GM12874 (cell line): ENCODE measurements around the gene ATP10A.

Experiments used
- CTCF ChIP-seq: IDR thresholded peaks from 2 replicates; pipeline ENCODE4 v1.5.1; 2011; ENCODE audit warnings: low read depth, mild to moderate bottlenecking, control low read depth, low read length, moderate library complexity; ENCODE audit not compliant: insufficient read depth

Gene ATP10A

GRCh38 chr15:25829073-25829472 is 34.1 kb downstream of the ATP10A start:
- no peak for TF ChIP-seq CTCF

DNA sequence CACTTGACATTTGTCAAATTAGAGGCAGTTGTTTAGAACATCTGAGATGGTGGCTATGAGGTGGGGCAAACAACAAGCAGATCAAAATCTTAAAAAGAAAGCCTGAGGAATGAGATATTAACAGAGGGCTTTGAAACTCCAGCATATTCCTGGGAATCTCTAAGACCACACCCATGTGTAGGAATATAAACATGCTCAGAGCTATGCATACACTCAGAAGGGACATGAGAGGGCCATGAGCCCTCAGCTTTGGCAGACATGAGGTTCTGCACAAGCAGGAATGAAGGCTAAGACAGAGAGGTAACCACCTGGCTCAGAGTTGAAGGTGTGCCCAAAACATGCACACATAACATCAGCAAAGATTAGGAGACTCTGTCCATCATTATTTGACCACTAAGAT is 37.9 kb downstream of the ATP10A start:
- no peak for TF ChIP-seq CTCF

DNA sequence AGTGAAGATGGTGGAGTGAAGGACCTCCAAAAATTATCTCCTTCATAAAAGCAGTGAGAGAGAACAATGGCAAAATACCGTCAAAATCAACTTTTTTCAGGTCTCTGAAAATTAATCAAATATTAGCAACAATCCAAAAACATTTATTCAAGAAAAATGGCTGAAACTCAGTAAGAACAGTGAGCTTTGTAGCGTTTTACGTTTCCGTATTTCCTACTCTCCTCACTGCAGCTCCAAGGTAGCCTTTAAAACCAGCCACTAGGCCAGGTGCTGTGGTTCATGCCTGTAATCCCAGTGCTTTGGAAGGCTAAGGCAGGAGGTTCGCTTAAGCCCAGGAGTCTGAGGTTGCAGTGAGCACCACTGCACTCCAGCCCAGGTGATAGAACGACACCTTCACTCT is 38.5 kb downstream of the ATP10A start:
- TF ChIP-seq CTCF = no peak

- TF ChIP-seq CTCF = no peak
Measured at GRCh38 chr15:25812845-25813244, 50.3 kb downstream of the ATP10A start.

DNA sequence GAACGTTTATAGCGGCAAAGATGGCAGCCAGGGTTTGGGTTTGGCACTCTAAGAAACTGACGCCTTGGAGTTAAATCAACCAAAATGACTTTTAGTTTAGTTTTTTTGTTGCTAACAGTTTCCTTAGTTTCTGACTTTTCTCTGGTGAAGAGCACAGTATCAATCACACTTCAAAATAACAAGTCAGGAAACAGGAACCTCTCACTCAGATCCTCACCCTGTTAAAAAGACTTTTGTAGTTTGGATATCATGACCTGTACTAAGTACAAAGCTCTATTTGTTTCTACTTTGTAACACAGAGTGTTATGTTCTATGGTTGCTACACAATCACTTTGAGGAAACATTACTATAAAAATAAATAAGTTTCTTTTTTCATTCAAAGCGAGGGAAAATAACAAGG is 51.1 kb downstream of the ATP10A start:
- no peak for TF ChIP-seq CTCF

- TF ChIP-seq CTCF = no peak
Measured at GRCh38 chr15:25811481-25811906, 51.6 kb downstream of the ATP10A start.

DNA sequence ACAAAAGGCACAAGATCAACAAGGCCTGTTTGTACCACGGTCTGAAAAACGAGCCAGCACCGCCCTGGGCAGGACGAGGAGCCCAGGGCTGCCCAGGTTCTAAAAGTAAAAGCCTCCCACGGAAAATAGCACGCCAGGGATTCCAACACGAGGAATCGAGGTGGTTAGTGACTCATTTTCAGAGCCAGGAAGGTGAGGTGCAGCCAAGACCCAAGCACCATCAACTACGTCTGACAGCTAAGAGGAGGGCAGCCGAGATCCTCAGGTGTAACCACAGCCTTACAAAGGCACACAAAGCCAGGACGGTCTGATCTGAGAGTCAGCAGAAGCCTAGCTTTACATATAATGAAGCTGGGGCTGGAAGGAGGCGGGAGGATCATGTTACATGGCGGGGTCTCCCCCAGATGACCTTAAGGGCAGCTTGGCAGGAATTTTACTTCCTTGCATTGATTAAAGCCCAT is 52.5 kb downstream of the ATP10A start:
- TF ChIP-seq CTCF = no peak

DNA sequence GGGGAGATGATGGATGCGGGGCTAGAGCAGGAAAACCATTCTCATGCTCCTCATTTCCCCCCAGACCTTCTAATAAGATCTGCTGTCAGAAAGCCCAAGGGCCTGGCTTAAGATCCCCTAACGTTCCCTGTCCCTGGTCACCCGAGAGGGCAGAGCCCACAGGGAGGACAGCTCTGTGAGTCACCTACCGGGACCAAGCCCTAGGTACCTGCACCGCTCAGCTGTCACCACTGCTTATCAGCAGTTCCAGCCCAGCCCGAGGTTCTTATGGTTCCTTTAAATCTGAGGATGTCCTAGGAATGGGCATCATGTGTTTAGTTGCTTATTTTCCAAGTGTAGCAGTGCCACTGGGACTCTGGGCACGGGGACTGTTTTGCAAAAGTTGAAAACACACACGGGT is 53.0 kb downstream of the ATP10A start:
- no peak for TF ChIP-seq CTCF
